Measurements from ENCODE around the gene GPR143.

DNA sequence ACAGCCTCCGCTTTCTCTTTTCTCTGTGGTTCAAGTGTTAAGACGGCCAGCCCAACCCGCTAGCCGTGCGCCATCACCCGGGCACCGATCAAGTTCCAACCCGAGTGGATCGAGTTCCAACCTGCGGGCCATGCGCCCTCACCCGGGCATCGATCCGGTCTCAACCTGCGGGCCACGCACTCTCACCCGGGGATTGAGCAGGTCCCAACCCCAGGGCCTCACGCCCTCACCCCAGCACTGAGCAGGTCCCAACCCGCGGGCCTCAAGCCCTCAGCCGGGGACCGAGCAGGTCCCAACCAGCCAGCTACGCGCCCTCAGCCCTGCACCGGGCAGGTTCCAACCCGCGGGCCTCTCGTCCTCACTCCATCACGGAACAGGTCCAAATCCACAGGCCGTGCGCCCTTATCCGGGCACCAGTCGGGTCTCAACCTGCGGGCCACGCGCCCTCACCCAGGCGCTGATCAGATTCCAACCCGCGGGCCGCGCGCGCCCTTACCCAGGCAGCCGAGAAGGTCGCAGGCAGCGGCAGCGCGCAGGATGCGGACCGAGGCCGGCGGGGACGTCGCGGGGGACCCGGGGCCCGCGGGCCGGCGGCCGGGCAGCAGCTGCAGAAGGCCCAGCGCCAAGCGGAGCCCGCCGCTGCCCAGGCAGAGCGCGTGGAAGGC lies 443 bp downstream of the GPR143 start:
- TF ChIP-seq EZH2phosphoT487 (IDR thresholded peaks at IDR 0.05; ENCODE audit: insufficient read depth, low read depth) (no peak), EZH2 (IDR thresholded peaks at IDR 0.05; ENCODE audit: insufficient read depth, poor library complexity, severe bottlenecking) (no peak)

All from GM23248 (cell line).